Naive B cell (primary cell): Measurements from ENCODE around the gene ZBTB44. TPM values are rescaled to one million over a fixed set of nuclear protein-coding genes. Genes with fewer than 3 reads are reported as not detected.
A peak's percentile ranks its signal among the peaks of the same experiment; 100 is the strongest.
"Not testable (repeated sequence)": the region's sequence is repeated elsewhere in the genome, so short reads cannot be mapped to it uniquely, and the experiment has no call there.

Source experiments
- ATAC-seq, 2 donors: fragments of 150-1000 bp; cut with Tn5 transposase; 2 replicates each; pipeline ENCODE4 v1.10.0; 2021; ENCODE audit warnings: low read depth in 2 of 2, mild to moderate bottlenecking in 2 of 2, moderate library complexity in 2 of 2
- DNase-seq: peaks from one replicate; pipeline ENCODE4 v3.0.0; 2022
- H3K27ac Mint-ChIP-seq, 6 donors: one replicate each; pipeline ENCODE4 v1.8.0; 2020 to 2022; ENCODE audit warnings: mild to moderate bottlenecking in 6 of 6, mixed read lengths in 6 of 6, moderate library complexity in 5 of 6, inconsistent platforms in 2 of 6
- H3K27me3 Mint-ChIP-seq, 3 donors: one replicate each; pipeline ENCODE4 v1.8.0; 2021 to 2022; ENCODE audit warnings: mixed read lengths in 3 of 3, mild to moderate bottlenecking in 1 of 3
- H3K36me3 Mint-ChIP-seq, 2 donors: one replicate each; pipeline ENCODE4 v1.8.0; 2020 to 2022; ENCODE audit warnings: mixed read lengths in 2 of 2, inconsistent platforms in 1 of 2, mild to moderate bottlenecking in 1 of 2
- H3K4me1 Mint-ChIP-seq, 3 donors: one replicate each; pipeline ENCODE4 v1.8.0; 2020 to 2022; ENCODE audit warnings: mixed read lengths in 3 of 3, inconsistent platforms in 1 of 3, mild to moderate bottlenecking in 1 of 3, moderate library complexity in 1 of 3
- H3K4me3 Mint-ChIP-seq, 8 donors: one replicate each; pipeline ENCODE4 v1.8.0; 2020 to 2022; ENCODE audit warnings: mild to moderate bottlenecking in 8 of 8, mixed read lengths in 8 of 8, moderate library complexity in 8 of 8, inconsistent platforms in 2 of 8
- H3K9me3 Mint-ChIP-seq, 7 donors: one replicate each; pipeline ENCODE4 v1.8.0; 2020 to 2022; ENCODE audit warnings: mixed read lengths in 7 of 7, mild to moderate bottlenecking in 5 of 7, inconsistent platforms in 2 of 7, moderate library complexity in 1 of 7
- polyA plus RNA-seq, 6 donors: library from polyadenylated mRNA; unstranded; fragments of 300-500 nt; fragmentation: Illumina TruSeq; gene quantifications; one replicate each; pipeline ENCODE4 v1.2.3, GENCODE V29; 2021; ENCODE audit warnings: low read depth in 6 of 6

ZBTB44 gene
- polyA plus RNA-seq, result 1 to 10 TPM; 4.6 to 9.5 (median 7.5) TPM

- H3K9me3 Mint-ChIP-seq, result peaks cover 0 to 1% (median 0%) of the 10 kb centered on the region in 7 donors
- peak; percentile 83 for DNase-seq
- no peaks in the 10 kb centered on the region for H3K36me3 Mint-ChIP-seq
- peak within 1 kb of the TSS; percentile 94 to 98 (median 96) for H3K4me3 Mint-ChIP-seq
- H3K4me1 Mint-ChIP-seq, result peaks cover 18 to 34% (median 34%) of the 10 kb centered on the region in 3 donors
- peak; percentile 74 to 76 for ATAC-seq
- peak within 1 kb of the TSS; percentile 95 to 98 (median 97) for H3K27ac Mint-ChIP-seq
- peaks cover 0 to 4% (median 0%) of the 10 kb centered on the region in 3 donors for H3K27me3 Mint-ChIP-seq
Measured at GRCh38 chr11:130314750-130315285, at the start of gene ZBTB44. Gene ZBTB44, minus strand, starts transcription at chr11:130314917. Its CDS starts 53,044 bp downstream, at chr11:130261873.

- no peak overlapping the region for H3K4me3 Mint-ChIP-seq
- no peak overlapping the region for H3K27ac Mint-ChIP-seq
- no peak for ATAC-seq
- peaks cover 0 to 7% (median 0%) of the 10 kb centered on the region in 3 donors for H3K27me3 Mint-ChIP-seq
- H3K4me1 Mint-ChIP-seq, result no peaks in the 10 kb centered on the region
- no peak for DNase-seq
- H3K9me3 Mint-ChIP-seq, result peaks cover 7 to 52% (median 39%) of the 10 kb centered on the region in 7 donors
- peaks cover 8 to 26% of the 10 kb centered on the region in 2 donors for H3K36me3 Mint-ChIP-seq
Measured at GRCh38 chr11:130359419-130359818, 44.7 kb upstream of the ZBTB44 start.

- Mint-ChIP-seq H3K36me3 (peaks cover 8 to 26% of the 10 kb centered on the region in 2 donors), H3K27me3 (peaks cover 0 to 5% (median 0%) of the 10 kb centered on the region in 3 donors), H3K27ac (no peak overlapping the region), H3K9me3 (peaks cover 11 to 59% (median 43%) of the 10 kb centered on the region in 7 donors), H3K4me1 (no peaks in the 10 kb centered on the region), H3K4me3 (no peak overlapping the region)
- no peak for ATAC-seq
- no peak for DNase-seq
Measured at GRCh38 chr11:130358398-130358797, 43.7 kb upstream of the ZBTB44 start.

- ATAC-seq (no peak), DNase-seq (no peak)
- H3K36me3 Mint-ChIP-seq, result peaks cover 0 to 12% of the 10 kb centered on the region in 2 donors
- H3K4me1 Mint-ChIP-seq, result no peaks in the 10 kb centered on the region
- H3K27ac Mint-ChIP-seq, result no peak overlapping the region
- peaks cover 0 to 9% (median 5%) of the 10 kb centered on the region in 7 donors for H3K9me3 Mint-ChIP-seq
- no peak overlapping the region for H3K4me3 Mint-ChIP-seq
- H3K27me3 Mint-ChIP-seq, result peaks cover 0 to 8% (median 0%) of the 10 kb centered on the region in 3 donors
Measured at GRCh38 chr11:130347261-130347660, 32.5 kb upstream of the ZBTB44 start.

- peaks cover 3 to 23% (median 12%) of the 10 kb centered on the region in 7 donors for H3K9me3 Mint-ChIP-seq
- no peak overlapping the region for H3K4me3 Mint-ChIP-seq
- ATAC-seq (no peak), DNase-seq (no peak)
- H3K36me3 Mint-ChIP-seq, result peaks cover 11 to 13% of the 10 kb centered on the region in 2 donors
- no peak overlapping the region for H3K27ac Mint-ChIP-seq
- H3K4me1 Mint-ChIP-seq, result no peaks in the 10 kb centered on the region
- H3K27me3 Mint-ChIP-seq, result peaks cover 0 to 8% (median 0%) of the 10 kb centered on the region in 3 donors
Measured at GRCh38 chr11:130344841-130345240, 30.1 kb upstream of the ZBTB44 start.

GRCh38 chr11:130340671-130341319 lies 26.1 kb upstream of the ZBTB44 start:
- Mint-ChIP-seq H3K36me3 (peaks cover 12 to 14% of the 10 kb centered on the region in 2 donors), H3K9me3 (peaks cover 3 to 33% (median 15%) of the 10 kb centered on the region in 7 donors), H3K27me3 (peaks cover 0 to 15% (median 6%) of the 10 kb centered on the region in 3 donors), H3K27ac (no peak overlapping the region), H3K4me3 (no peak overlapping the region), H3K4me1 (no peaks in the 10 kb centered on the region)
- ATAC-seq (no peak), DNase-seq (no peak)

GRCh38 chr11:130338667-130339066 lies 23.9 kb upstream of the ZBTB44 start:
- no peak overlapping the region for H3K27ac Mint-ChIP-seq
- peaks cover 3 to 28% (median 14%) of the 10 kb centered on the region in 7 donors for H3K9me3 Mint-ChIP-seq
- peaks cover 12 to 14% of the 10 kb centered on the region in 2 donors for H3K36me3 Mint-ChIP-seq

GRCh38 chr11:130337281-130338089 lies 22.8 kb upstream of the ZBTB44 start:
- H3K4me3 Mint-ChIP-seq, result peak overlapping the region in 1 of 8 donors; percentile 53
- H3K27me3 Mint-ChIP-seq, result peaks cover 0 to 9% (median 6%) of the 10 kb centered on the region in 3 donors

More at GRCh38 chr11:130338667-130339066, 23.9 kb upstream of the ZBTB44 start:
- no peak overlapping the region for H3K4me3 Mint-ChIP-seq
- H3K4me1 Mint-ChIP-seq, result no peaks in the 10 kb centered on the region
- H3K27me3 Mint-ChIP-seq, result peaks cover 0 to 15% (median 6%) of the 10 kb centered on the region in 3 donors
- no peak for DNase-seq
- ATAC-seq, result no peak

GRCh38 chr11:130331397-130331796 lies 16.7 kb upstream of the ZBTB44 start:
- peaks cover 12 to 17% of the 10 kb centered on the region in 2 donors for H3K36me3 Mint-ChIP-seq
- ATAC-seq, DNase-seq, H3K27ac Mint-ChIP-seq, H3K4me1 Mint-ChIP-seq, H3K4me3 Mint-ChIP-seq, H3K27me3 Mint-ChIP-seq: not testable (repeated sequence)
- peaks cover 0 to 14% (median 4%) of the 10 kb centered on the region in 7 donors for H3K9me3 Mint-ChIP-seq

More at GRCh38 chr11:130337281-130338089, 22.8 kb upstream of the ZBTB44 start:
- DNase-seq (no peak), ATAC-seq (no peak)
- Mint-ChIP-seq H3K9me3 (peaks cover 3 to 28% (median 14%) of the 10 kb centered on the region in 7 donors), H3K36me3 (peaks cover 12 to 14% of the 10 kb centered on the region in 2 donors), H3K27ac (no peak overlapping the region), H3K4me1 (no peaks in the 10 kb centered on the region)

- no peaks in the 10 kb centered on the region for H3K27me3 Mint-ChIP-seq
Measured at GRCh38 chr11:130330101-130330684, 15.5 kb upstream of the ZBTB44 start.

GRCh38 chr11:130328420-130328819 lies 13.7 kb upstream of the ZBTB44 start:
- H3K27me3 Mint-ChIP-seq, result no peaks in the 10 kb centered on the region
- H3K4me3 Mint-ChIP-seq, result no peak overlapping the region
- H3K4me1 Mint-ChIP-seq, result no peaks in the 10 kb centered on the region
- no peak for DNase-seq
- no peak for ATAC-seq
- H3K27ac Mint-ChIP-seq, result no peak overlapping the region
- H3K9me3 Mint-ChIP-seq, result peaks cover 0 to 14% (median 4%) of the 10 kb centered on the region in 7 donors
- peaks cover 12 to 17% of the 10 kb centered on the region in 2 donors for H3K36me3 Mint-ChIP-seq

More at GRCh38 chr11:130330101-130330684, 15.5 kb upstream of the ZBTB44 start:
- H3K4me3 Mint-ChIP-seq, result no peak overlapping the region
- ATAC-seq, result no peak
- H3K36me3 Mint-ChIP-seq, result peaks cover 12 to 17% of the 10 kb centered on the region in 2 donors
- peaks cover 0 to 14% (median 4%) of the 10 kb centered on the region in 7 donors for H3K9me3 Mint-ChIP-seq
- DNase-seq, result no peak
- no peaks in the 10 kb centered on the region for H3K4me1 Mint-ChIP-seq
- H3K27ac Mint-ChIP-seq, result no peak overlapping the region

GRCh38 chr11:130327716-130328115 lies 13.0 kb upstream of the ZBTB44 start:
- H3K27ac Mint-ChIP-seq, result no peak overlapping the region
- H3K9me3 Mint-ChIP-seq, result peaks cover 0 to 14% (median 4%) of the 10 kb centered on the region in 7 donors
- ATAC-seq (no peak), DNase-seq (no peak)
- no peaks in the 10 kb centered on the region for H3K27me3 Mint-ChIP-seq
- no peak overlapping the region for H3K4me3 Mint-ChIP-seq
- peaks cover 12 to 17% of the 10 kb centered on the region in 2 donors for H3K36me3 Mint-ChIP-seq
- H3K4me1 Mint-ChIP-seq, result no peaks in the 10 kb centered on the region

- peaks cover 12 to 17% of the 10 kb centered on the region in 2 donors for H3K36me3 Mint-ChIP-seq
- no peak for ATAC-seq
- H3K27ac Mint-ChIP-seq, result no peak overlapping the region
- H3K27me3 Mint-ChIP-seq, result no peaks in the 10 kb centered on the region
- no peaks in the 10 kb centered on the region for H3K4me1 Mint-ChIP-seq
- H3K9me3 Mint-ChIP-seq, result peaks cover 2 to 23% (median 11%) of the 10 kb centered on the region in 7 donors
- DNase-seq, result no peak
- no peak overlapping the region for H3K4me3 Mint-ChIP-seq
Measured at GRCh38 chr11:130325691-130326090, 11.0 kb upstream of the ZBTB44 start.
